HG02678 (cell line): ENCODE data around the gene DCST2.

ENCODE experiments used
- ATAC-seq: cut with Tn5 transposase; IDR thresholded peaks from one replicate; pipeline ENCODE4 v1.9.1; 2021; ENCODE audit warnings: mild to moderate bottlenecking, moderate library complexity; ENCODE audit not compliant: unreplicated experiment

Gene DCST2

GRCh38 chr1:155070158-155070621 is 36.6 kb upstream of the DCST2 start:
- no peak for ATAC-seq

DNA sequence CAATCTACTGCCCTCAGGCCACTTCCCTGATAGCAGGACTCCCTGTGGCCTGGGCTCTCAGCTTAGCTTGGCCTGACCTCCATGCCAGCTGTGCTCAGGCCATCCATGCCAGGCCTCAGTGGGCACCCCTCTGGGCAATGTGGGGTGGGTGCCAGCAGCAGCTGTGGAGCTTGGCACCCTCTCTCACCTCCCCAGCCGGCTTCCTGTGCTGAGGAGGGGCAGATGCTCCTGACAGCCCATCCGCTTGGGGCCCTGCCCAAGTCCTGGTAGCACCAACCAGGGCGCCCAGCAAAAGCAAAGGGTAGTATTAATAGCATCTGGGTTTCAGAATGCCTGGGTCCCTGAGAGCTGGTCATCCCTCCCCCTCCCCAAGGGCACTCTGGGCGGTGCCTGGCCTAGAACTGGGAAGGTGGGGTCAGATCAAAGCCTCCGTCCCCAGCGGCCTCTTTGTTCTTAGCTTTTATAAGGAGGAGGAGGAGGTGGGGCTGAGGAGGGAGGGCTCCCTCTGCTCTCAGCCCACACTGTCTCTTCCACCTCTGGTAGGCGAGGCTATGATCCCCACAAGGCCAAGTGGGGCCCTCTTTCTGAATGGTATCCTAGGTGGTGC is 36.1 kb upstream of the DCST2 start:
- ATAC-seq: no peak

DNA sequence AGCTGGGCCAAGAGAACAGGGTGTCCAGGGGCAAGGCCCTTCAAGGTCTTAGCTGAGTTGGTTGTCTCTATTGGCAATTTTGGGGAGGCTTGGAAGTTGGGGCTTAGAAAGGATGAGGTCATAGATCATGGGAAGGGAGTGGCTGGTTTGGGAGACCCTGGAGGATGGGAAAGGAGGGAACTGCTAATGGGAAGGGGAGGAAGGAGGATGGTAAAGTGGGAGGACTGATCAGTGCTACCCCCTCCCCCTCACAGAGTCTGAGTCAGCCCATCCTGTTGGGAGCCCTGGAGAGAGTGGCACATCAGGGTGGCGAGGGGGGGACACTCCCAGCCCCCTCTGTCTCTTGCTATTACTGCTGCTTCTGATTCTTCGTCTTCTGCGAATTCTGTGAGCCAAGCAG is 35.0 kb upstream of the DCST2 start:
- ATAC-seq: no peak

GRCh38 chr1:155066777-155067176 is 33.2 kb upstream of the DCST2 start:
- no peak for ATAC-seq

- ATAC-seq: no peak
Measured at GRCh38 chr1:155064832-155065429, 31.4 kb upstream of the DCST2 start.

DNA sequence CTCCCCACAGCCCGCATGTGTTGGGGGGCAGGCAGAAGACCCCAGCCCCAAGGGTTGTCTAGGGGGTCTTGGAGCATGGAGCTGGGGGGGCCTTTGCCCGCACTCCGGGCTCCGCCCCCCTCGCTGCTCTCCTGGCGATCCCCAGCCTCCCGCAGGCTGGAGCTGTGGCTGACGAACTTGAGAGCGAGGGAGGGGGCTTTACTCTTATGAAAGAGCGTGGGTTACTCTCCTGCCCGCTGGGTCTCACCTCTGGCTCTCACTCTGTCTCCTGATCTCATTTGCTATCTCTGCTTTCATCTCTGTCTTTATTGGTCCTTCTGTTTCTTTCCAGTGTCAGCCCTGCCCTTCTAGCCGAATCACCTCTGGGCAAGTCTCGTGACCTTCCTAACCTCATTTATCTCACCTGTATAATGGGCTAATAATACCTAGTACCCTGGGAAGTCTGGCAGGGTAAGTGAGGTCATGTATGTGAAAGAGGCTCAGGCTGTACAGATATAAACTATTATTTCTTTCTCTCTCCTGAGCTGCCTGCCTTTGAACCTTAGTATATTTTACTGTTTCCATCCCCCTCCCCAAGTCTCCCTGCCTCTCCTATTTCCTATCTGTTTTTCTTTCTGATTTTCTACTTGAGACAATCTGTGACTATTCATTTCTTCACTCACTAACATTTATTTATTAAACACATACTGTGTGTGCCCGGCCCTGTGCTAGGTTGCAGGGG is 30.7 kb upstream of the DCST2 start:
- ATAC-seq: no peak

GRCh38 chr1:155063550-155064110 is 30.0 kb upstream of the DCST2 start, which contains the start of gene EFNA4:
Gene EFNA4, plus strand, starts transcription at chr1:155063740. Its CDS starts 84 bp downstream, at chr1:155063824.
- ATAC-seq: peak; percentile 79

- peak; percentile 30 for ATAC-seq
Measured at GRCh38 chr1:155062702-155063411, 29.3 kb upstream of the DCST2 start.

- ATAC-seq: no peak
Measured at GRCh38 chr1:155062151-155062686, 28.6 kb upstream of the DCST2 start.

DNA sequence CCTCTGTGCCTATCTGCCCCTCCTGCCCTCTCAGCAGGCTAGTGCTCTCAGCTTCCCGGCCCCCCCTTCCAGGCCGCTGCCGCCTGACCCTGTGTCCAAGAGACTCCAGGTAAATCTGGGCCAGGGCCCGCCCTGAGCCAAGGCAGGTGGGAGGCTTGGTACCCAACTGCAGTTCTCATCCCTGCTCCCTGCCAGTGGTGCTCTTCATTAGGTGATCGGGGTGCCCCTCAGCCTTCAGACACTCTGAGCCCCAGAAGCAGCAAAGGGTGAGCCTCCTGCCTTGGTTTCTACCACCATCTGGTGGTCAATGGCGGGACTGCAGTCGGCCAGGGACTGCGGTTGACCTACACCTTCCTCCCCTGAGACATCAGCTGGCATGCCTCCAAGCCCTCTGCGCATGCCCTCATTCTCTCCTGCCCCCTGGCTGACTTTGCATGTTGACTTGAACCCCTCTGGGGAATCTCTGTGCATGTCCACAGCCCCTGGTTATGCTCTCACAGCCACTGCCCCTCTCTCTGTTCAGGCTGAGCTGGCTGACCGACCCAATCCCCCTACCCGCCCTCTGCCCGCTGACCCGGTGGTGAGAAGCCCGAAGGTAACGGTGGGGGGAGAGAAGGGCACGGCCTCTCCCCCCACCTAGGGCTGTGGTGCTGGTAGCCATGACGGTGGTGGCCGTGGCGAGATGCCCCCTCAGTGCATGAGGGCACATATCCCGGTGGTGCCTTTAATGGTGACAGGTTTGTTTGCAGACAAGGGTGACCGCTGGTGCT is 28.0 kb upstream of the DCST2 start:
- ATAC-seq: peak; percentile 42

- no peak for ATAC-seq
Measured at GRCh38 chr1:155060736-155061135, 27.2 kb upstream of the DCST2 start.

- no peak for ATAC-seq
Measured at GRCh38 chr1:155057788-155058211, 24.2 kb upstream of the DCST2 start.

- ATAC-seq: no peak
Measured at GRCh38 chr1:155057104-155057503, 23.5 kb upstream of the DCST2 start.

GRCh38 chr1:155053531-155054105 is 20.0 kb upstream of the DCST2 start:
- ATAC-seq: no peak

GRCh38 chr1:155052439-155053395 is 19.1 kb upstream of the DCST2 start:
- ATAC-seq: no peak

DNA sequence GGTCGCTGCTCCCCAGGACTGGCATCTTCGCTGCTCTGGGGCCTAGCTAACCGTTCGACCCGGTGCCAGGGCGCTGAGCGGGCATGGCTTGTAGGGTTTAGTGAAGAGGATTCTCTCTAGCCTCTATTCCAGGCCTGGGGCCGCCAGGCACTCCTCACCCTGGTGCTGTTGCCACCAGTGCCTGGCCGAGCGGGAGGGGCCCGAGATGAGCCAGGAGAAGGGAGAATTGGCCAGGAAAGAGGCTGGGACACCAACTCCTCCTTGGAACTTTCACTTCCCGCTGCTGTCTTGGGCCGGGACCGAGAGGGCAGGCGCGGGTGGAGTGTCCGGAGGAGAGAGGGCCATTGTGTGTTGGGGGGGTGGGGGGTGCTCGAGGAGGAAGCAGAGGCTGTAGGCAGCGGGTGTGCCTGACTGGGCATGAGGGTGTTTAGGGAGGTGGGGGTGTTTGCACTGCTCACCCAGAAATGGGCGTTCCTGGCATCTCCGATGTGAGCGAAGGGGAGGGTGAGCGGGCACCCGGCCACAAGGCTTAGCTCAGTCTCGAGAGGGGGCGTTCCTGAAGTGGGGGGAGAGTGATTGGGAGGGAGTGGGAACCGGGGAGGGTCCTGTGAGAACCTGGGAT is 18.3 kb upstream of the DCST2 start:
- ATAC-seq: peak; percentile 3

DNA sequence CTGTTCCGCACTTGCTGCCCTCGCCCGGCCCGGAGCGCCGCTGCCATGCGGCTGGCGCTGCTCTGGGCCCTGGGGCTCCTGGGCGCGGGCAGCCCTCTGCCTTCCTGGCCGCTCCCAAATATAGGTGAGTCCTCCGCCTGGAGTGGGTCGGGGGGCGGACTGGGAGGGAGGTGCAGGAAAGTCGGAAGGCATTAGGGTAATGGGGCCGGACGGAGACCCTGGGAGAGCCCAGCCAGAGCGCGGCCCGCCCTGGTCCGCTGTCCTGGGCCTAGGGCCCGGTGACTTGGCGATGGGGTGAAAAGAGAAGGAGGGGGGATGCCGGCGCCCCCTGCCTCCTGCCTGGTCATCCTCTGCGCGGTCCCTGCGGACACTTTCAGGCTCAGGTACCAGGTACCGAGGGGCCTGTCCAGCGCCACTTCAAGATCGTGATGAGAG is 17.8 kb upstream of the DCST2 start:
- ATAC-seq: no peak
